SK-N-SH treated with all-trans-retinoic acid at 6 μM for 48 hours (cell line): ENCODE results near the gene CACNA2D2.

Source experiments
- ESRRG ChIP-seq: fragments of 250-450 bp; sonication (Bioruptor Pico); IDR thresholded peaks from 2 replicates; pipeline ENCODE4 v1.6.1; 2021; ENCODE audit warnings: mild to moderate bottlenecking
- TF ChIP-seq, protein P1 (sequence below): fragments of 250-450 bp; sonication (Bioruptor Pico); IDR thresholded peaks from 2 replicates; pipeline ENCODE4 v1.8.0; 2020; ENCODE audit warnings: mild to moderate bottlenecking, moderate library complexity, borderline replicate concordance

DNA sequence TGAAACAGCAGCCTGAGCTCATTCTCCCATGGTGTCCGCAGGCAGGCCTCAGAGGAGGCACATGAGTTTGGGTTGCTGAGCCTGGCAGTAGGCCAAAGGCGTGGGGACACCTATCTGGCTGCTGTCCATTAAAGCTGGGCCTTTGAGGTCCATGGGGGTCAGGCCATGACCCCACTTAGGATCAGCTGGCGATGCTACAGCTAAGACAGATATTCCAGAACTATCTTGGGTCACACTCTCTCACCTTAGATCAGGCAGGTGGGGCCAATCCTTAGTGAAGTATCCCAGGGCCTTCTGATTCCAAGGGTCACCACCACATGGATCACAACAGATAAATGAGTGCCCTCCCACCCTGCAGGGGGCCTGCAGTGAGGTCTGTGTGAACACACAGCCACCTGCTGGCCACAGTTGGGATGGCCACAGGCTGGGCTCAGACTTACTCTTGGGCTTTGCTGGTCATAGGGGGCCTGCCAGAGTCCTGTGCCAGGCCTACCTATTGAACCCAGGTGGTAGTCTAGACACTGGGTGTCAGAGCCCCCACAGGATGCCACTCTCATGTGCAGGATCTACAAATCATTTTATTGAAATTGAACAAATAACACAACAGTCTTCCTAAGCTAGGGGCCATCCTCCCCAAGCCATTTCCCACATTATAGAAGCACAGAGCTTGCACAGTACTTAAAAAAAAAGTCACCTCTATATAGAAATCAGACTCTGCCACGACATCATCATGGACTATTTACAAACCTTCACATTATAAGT, 178.9 kb downstream of the CACNA2D2 start:
- TF ChIP-seq, protein P1, sequence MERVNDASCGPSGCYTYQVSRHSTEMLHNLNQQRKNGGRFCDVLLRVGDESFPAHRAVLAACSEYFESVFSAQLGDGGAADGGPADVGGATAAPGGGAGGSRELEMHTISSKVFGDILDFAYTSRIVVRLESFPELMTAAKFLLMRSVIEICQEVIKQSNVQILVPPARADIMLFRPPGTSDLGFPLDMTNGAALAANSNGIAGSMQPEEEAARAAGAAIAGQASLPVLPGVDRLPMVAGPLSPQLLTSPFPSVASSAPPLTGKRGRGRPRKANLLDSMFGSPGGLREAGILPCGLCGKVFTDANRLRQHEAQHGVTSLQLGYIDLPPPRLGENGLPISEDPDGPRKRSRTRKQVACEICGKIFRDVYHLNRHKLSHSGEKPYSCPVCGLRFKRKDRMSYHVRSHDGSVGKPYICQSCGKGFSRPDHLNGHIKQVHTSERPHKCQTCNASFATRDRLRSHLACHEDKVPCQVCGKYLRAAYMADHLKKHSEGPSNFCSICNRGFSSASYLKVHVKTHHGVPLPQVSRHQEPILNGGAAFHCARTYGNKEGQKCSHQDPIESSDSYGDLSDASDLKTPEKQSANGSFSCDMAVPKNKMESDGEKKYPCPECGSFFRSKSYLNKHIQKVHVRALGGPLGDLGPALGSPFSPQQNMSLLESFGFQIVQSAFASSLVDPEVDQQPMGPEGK (CRISPR knock-in tag): no peak
- no peak for TF ChIP-seq ESRRG (CRISPR knock-in tag)
